HL-60/S4 treated with phorbol 12-myristate 13-acetate at 8.2 ng/mL for 4 days and 3 days (cell line): Measurements from ENCODE around the gene BIN2.
"Not testable (repeated sequence)": the region's sequence is repeated elsewhere in the genome, so short reads cannot be mapped to it uniquely, and the experiment has no call there.

Experiments
- in situ Hi-C: fragments of 300-500 bp; cut with MboI; formaldehyde crosslinking; loops from 2 replicates; pipeline ENCODE4 v1.15.0; 2022; ENCODE audit warnings: low sequenced_read_pairs

Gene BIN2

GRCh38 chr12:51346581-51346980 is 22.6 kb upstream of the BIN2 start, which contains the start of gene CELA1:
Gene CELA1, minus strand, starts transcription at chr12:51346679. Its CDS starts 41 bp downstream, at chr12:51346638.
- in situ Hi-C loops: no loop called here

DNA sequence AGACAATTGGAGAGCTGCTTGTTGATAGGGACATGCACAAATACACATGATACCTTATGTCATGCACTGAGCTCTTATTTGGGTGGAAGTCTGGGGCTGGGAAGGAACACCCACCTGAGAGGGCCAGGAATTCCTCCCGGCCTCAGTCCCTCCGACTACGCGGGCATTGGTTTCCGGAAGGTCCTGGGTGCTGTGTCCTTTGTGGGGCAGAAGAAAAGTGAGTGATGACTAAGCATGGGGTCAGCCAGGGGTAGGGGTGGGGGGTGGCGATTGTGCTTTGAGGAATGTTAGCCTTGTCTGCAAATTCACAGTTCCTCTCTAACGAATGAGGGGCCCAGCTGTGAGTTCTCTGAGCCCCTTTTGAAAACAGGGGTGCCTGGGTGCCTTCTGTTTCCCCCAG is 21.7 kb upstream of the BIN2 start:
- in situ Hi-C loops: no loop called here

DNA sequence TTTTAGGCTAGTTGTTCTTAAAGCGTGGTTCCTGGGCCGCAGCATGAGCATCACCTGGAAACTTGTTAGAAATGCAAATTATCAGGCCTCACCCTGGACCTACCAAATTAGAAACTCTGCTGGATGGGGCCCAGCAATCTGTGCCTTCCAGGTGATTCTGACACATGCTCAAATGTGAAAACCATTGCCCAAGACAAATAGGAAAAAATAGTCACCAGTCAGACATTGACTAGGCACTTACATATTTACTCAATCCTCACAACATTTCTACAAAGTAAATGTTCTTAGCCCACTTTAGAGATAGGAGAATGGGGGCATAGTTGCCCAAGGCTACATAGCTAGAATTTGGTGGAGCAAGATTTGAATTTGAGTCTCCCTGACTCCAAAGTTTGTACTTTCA is 19.2 kb upstream of the BIN2 start:
- in situ Hi-C loops: no loop called here

DNA sequence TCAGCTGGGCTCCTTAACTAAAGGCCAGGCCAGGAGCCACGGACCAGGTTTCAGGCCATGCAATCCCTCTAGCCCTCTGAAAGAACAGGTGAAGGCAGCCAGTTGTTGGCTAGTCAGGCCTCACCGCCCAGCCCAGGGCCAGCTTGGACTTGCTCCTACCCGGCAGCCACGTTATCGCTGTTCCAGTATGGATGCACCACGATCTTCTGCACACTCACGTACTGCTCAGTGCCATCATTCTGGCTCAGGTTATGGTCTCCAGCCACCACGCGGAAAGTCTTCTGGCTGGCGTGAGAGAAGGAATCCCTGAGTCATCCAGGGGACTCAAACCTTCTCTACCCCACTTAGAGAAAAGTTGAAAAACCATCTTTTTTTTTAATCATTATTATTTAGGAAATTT is 18.4 kb upstream of the BIN2 start:
- in situ Hi-C loops: no loop called here

DNA sequence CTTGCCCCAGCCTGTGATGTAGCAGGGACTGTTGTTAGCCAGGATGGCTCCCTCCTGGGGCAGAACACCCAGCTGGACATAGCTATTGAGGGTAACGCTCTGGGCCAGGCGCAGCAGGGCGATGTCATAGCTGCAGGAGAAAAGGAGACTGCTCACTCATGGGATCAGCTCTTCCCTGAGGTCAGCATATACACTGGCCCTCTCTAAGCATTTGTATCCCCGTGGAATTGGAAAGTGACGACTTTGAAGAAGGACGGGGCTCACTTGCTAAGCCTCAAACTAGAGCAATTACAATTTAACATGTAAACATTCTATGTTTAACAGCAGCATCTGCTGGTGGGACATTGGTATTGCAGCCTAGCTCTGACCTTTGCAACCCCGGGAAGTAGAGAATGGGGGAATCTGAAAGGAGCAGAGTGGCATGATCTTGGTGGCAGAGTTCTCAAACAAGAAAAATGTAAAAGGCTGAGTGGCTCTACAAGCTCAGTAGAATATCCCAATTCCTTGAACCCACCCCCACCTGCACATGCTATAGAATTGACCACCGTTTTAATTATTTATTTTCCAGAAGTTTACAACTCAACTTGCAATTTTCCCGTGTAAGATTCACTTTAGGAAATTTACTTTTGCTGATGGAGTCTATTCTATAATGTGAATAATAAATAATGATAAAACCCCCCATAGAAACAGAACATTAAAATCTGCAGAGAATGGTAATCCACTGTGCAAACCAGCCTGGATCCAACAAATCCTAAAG is 17.5 kb upstream of the BIN2 start:
- in situ Hi-C loops: no loop called here

GRCh38 chr12:51339750-51340149 is 15.8 kb upstream of the BIN2 start:
- in situ Hi-C loops: no loop called here

DNA sequence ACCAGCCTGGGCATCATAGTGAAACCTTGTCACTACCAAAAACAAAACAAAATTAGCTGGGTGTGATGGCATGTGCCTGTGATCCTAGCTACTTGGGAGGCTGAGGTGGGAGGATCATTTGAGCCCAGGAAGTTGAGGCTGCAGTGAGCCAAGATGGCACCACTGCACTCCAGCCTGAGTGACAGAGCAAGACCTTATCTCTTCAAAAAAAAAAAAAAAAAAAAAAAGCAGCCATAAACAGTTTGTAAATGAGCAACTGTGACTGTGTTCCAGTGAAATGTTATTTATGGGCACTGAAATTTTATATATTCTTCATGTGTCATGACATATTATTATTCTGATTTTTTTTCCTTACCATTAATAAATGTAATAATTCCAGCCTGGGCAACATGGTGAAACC is 13.4 kb upstream of the BIN2 start:
- in situ Hi-C loops: not testable (repeated sequence)

- in situ Hi-C loops: no loop called here
These were observed 12.0 kb upstream of the BIN2 start for GRCh38 chr12:51335931-51336330.

- in situ Hi-C loops: no loop called here
These were observed 10.8 kb upstream of the BIN2 start for GRCh38 chr12:51334764-51335163.

- in situ Hi-C loops: no loop called here
These were observed 9.6 kb upstream of the BIN2 start for GRCh38 chr12:51333536-51333935.

DNA sequence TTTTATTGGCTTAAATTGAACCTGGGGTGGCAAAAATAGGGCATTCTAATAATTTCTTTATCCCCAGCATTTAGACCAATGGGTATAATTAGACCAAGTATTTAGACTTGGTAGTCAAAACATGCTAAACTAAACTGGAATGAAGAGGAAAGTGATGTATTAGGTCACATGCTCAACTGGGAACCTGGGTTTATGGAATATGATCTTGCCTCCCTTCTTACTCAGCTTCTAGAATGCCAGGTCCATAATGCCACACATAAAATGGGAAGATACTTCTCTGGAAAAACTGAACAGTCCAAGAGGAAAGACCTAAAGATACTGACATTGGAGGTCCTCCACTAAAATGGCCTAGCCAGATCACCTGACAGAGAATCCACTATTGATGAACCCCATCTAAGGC is 6.2 kb upstream of the BIN2 start:
- in situ Hi-C loops: no loop called here

DNA sequence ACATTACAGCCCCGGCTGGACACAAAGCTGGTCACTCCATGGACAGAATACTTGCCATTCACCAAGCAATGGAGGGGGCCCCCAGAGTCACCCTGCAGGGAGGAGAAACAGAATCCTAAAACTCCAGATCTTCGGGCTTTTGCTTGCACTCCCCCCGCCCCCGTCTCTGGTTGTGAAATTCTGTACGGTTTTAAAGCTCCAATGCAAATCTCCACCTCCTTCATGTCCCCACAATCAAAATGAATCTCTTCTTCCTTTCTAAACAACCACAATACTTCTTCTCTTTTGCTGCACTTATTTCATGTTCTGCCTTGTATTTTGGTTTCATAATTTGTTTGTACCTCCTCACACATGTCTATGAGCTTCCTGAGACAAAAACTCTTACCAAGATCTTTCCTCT is 5.8 kb upstream of the BIN2 start:
- in situ Hi-C loops: no loop called here

DNA sequence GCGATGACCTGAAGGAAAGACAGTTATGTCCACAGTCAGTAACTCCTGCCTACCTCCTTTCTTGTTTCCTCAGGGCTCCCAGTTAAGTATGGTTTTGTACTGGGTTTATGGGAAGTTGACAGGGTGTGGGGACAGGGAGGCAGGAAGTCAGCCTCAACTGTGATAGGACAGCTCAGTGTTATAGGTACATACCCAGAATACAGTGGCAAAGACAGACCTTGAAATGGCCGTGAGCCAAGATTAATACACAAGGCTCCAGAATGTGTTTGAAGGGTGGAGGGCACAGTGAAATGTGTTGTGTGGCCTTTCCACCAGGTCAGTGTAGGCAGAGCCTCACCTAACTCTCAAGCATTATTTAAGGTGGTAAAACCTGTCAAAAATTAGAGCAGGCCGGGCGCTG is 4.6 kb upstream of the BIN2 start:
- in situ Hi-C loops: no loop called here

DNA sequence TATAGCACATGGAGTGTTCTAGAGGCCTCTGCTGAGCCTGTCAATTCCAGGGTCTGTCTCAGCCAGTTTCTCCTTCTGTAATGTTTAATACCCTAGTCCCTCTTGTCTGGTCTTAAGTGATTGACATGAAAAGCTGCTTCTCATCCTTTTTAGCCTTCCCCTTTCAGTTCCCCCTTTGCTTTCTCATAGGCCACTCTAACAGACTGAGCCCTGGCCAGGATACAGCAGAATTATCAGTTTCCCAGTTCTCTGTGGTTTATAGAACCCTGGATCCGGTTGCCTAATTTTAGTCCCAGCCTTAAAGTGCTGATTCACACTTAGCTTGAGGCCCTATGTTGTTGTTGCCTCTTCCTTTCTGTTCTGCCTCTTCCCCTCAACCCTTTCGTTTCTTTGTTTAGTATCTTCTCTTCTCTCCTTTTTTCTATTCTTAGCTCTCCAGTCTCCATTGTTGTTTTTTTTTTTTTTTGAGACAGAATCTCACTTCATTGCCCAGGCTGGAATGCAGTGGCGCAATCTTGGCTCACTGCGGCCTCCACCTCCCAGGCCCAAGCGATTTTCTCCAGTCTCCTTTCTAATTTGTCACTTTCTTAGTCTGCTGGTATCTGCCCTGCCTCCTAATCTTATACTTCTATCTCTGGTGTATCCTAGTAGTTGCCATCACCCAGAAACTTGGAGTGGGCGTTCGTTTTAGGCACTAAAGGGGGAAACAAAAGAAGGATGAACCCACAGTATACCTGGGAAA is 2.9 kb upstream of the BIN2 start:
- in situ Hi-C loops: no loop called here

DNA sequence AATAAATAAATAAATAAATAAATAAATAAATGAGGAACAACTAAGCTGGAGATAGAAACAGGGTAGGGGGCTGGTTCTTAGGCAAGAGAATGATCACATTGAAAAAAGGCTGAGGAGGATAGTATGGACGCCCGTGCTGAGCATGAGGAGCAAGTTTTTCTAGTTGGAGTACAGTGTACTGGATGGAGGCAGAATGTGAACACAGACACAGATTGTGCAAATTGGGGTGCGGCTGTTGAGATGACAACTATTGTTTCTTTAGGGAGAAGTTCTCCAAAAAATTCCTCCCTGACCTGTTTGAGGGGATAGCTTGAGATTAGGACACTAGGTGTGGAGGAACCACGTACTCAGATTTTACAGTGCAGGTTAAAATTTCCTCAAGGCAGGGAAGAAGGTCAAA is 979 bp upstream of the BIN2 start:
- in situ Hi-C loops: no loop called here

- in situ Hi-C loops: no loop called here
These were observed 535 bp downstream of the BIN2 start for GRCh38 chr12:51323317-51323960.

GRCh38 chr12:51322452-51322851 is 1.5 kb downstream of the BIN2 start:
- in situ Hi-C loops: no loop called here

- in situ Hi-C loops: no loop called here
These were observed 2.1 kb downstream of the BIN2 start for GRCh38 chr12:51321882-51322281.

DNA sequence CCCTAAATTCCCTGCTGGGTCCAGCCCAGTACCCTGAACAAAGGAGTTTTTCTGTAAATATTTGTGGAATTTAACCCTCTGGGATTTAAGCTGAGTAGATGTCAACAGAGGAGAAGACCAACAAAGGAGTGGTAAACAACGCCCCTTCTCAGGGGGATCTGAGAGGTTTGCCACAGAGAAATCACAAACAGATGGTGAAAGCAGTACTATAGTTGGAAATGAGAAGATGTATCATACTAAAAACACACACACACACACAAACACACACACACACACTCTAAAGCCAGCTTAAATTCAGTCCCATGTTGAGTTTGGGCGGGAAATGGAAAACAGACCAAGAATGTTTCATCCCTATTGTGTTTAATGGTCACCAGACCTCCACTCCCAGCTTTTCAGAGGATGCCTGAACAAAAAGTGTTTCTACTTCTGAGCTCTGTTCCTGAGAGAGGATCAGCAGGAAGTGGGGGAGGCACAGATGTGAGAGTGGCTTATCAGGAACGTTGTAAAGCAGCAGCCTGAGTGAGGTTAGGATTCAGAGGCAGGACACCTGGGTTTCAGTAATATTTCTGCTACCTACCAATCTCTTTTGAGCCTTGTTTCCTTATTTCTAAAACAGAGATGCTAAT is 3.2 kb downstream of the BIN2 start:
- in situ Hi-C loops: no loop called here

GRCh38 chr12:51320311-51320694 is 3.7 kb downstream of the BIN2 start:
- in situ Hi-C loops: no loop called here

DNA sequence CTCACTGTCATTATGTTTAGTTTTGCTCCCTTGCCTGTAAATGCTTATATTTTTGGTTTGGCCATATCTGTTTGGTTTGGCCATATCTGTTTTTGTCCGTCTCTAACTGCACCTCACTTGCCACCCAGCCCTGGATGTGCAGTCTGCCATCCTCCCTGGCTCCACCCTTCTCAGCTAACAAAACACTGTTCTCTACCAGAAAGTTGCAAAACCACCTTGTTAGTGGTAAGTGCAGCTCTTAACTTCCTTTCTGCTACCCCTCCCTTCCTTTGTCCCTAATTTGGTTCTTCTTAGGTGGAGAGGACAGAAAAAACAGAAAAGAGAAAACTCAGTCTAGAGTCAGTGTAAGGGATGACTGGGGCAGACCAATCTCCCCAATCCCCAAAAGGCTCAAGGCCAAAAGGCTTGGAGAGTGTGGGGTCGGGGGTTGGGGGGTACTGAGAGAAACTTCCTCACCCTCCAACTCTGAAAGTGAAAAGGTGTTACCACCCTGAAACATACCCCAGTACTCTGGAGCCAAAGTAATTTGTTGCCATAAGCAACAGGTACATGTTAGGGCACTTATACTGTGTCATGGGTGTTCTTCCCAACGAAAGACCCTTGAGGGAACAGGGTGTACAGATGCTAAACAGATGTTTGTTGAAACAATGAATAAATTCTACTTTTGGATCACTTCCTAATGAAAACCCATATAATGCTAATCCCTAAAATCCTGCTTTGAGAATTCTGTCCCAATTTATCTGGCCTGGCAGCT is 5.0 kb downstream of the BIN2 start:
- in situ Hi-C loops: no loop called here
